ENCODE data around the gene TMEM106C.

DNA sequence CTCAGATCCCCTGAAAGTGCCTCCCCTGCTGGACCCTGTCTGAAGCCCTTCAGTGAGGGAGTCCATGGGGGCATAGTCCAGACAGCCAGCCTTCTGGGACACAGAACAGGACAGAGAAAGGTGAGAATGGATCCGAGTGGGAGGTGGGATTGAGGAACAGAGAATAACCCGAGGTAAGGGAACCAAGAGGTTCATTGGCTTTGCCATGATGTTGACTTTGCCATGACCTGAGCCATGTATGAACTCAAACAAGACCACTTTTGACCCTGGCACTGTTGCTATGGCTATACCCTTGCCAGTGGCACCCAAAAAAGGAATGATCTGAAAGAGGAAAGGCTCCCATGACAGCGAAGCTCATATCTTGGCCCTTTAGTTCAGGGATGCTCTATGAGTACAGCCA is 36.0 kb upstream of the TMEM106C start:
- TF ChIP-seq, protein P1, sequence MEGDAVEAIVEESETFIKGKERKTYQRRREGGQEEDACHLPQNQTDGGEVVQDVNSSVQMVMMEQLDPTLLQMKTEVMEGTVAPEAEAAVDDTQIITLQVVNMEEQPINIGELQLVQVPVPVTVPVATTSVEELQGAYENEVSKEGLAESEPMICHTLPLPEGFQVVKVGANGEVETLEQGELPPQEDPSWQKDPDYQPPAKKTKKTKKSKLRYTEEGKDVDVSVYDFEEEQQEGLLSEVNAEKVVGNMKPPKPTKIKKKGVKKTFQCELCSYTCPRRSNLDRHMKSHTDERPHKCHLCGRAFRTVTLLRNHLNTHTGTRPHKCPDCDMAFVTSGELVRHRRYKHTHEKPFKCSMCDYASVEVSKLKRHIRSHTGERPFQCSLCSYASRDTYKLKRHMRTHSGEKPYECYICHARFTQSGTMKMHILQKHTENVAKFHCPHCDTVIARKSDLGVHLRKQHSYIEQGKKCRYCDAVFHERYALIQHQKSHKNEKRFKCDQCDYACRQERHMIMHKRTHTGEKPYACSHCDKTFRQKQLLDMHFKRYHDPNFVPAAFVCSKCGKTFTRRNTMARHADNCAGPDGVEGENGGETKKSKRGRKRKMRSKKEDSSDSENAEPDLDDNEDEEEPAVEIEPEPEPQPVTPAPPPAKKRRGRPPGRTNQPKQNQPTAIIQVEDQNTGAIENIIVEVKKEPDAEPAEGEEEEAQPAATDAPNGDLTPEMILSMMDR (IDR thresholded peaks at IDR 0.05) = no peak
- TF ChIP-seq POLR2A (IDR thresholded peaks at IDR 0.05) (no peak), EP300 (IDR thresholded peaks at IDR 0.05) (no peak)

Measured in tibial nerve (tissue), 4 donors.